IMR-90 (cell line): ENCODE measurements around the gene GNMT. TPM values are rescaled to one million over a fixed set of nuclear protein-coding genes. Genes with fewer than 3 reads are reported as not detected.

Source experiments
- ATAC-seq: fragments of 200-7000 bp; cut with Tn5 transposase; 2 replicates; pipeline ENCODE4 v1.9.1; 2020; ENCODE audit warnings: low read depth, mild to moderate bottlenecking, moderate library complexity
- BruUV-seq: library from RNA; stranded (reverse); fragments of 400-500 nt; replicated peaks from 2 replicates; lab custom pipeline; 2021; lab: Mats Ljungman, UMichigan
- CTCF ChIA-PET: fragments of 300-600 bp; formaldehyde crosslinking; extraction: SDS; loops from one replicate; lab custom pipeline; 2021; ENCODE audit warnings: antibody characterized with exemption; lab: Yijun Ruan, JAX
- POLR2A ChIA-PET: fragments of 300-600 bp; sonication (Branson Sonifier 250); formaldehyde crosslinking; loops from one replicate; lab custom pipeline; 2022; ENCODE audit warnings: antibody characterized with exemption; ENCODE audit not compliant: unreplicated experiment; lab: Charles Lee
- DNase-seq: peaks from one replicate; pipeline ENCODE4 v3.0.0; 2013
- H2AFZ ChIP-seq: replicated peaks from 2 replicates; pipeline ENCODE3; 2013; ENCODE audit warnings: low read length, mild to moderate bottlenecking; ENCODE audit not compliant: poor library complexity
- H2AK5ac ChIP-seq: 2 replicates; pipeline ENCODE4 v1.6.1; 2013; ENCODE audit warnings: low read depth, low read length, inconsistent platforms
- H2AK9ac ChIP-seq: replicated peaks from 2 replicates; pipeline ENCODE3; 2013; ENCODE audit warnings: mild to moderate bottlenecking, low read depth, low read length, moderate library complexity; ENCODE audit not compliant: poor library complexity
- H2BK120ac ChIP-seq: 2 replicates; pipeline ENCODE4 v1.6.1; 2013; ENCODE audit warnings: low read depth, low read length, inconsistent platforms
- H2BK15ac ChIP-seq: 3 replicates; pipeline ENCODE4 v1.6.1; 2013; ENCODE audit warnings: low read depth, low read length, inconsistent platforms
- H2BK20ac ChIP-seq: 2 replicates; pipeline ENCODE4 v1.6.1; 2013; ENCODE audit warnings: low read depth, mild to moderate bottlenecking, inconsistent platforms, low read length, moderate library complexity
- H2BK5ac ChIP-seq: 2 replicates; pipeline ENCODE4 v1.6.1; 2013; ENCODE audit warnings: mild to moderate bottlenecking, low read depth, low read length, inconsistent platforms; ENCODE audit not compliant: poor library complexity, severe bottlenecking
- H3K14ac ChIP-seq: replicated peaks from 2 replicates; pipeline ENCODE4 v1.6.1; 2013; ENCODE audit warnings: low read depth, low read length, inconsistent platforms
- H3K18ac ChIP-seq: 2 replicates; pipeline ENCODE4 v1.6.1; 2013; ENCODE audit warnings: low read depth, low read length, control low read depth
- H3K23ac ChIP-seq: 2 replicates; pipeline ENCODE4 v1.6.1; 2013; ENCODE audit warnings: low read depth, low read length, inconsistent platforms
- H3K27ac ChIP-seq: 2 replicates; pipeline ENCODE4 v1.5.1; 2013; ENCODE audit warnings: mild to moderate bottlenecking, control low read depth, low read length; ENCODE audit not compliant: insufficient read depth
- H3K27me3 ChIP-seq: 2 replicates; pipeline ENCODE4 v1.6.1; 2013; ENCODE audit warnings: low read length; ENCODE audit not compliant: control insufficient read depth, insufficient read depth
- H3K36me3 ChIP-seq: 2 replicates; pipeline ENCODE4 v1.6.1; 2013; ENCODE audit warnings: low read length, mixed read lengths; ENCODE audit not compliant: control insufficient read depth, insufficient read depth
- H3K4ac ChIP-seq: 2 replicates; pipeline ENCODE4 v1.6.1; 2013; ENCODE audit warnings: low read depth, low read length, inconsistent platforms
- H3K4me1 ChIP-seq: 2 replicates; pipeline ENCODE4 v1.6.1; 2013; ENCODE audit warnings: low read length, mixed read lengths; ENCODE audit not compliant: control insufficient read depth, insufficient read depth
- H3K4me2 ChIP-seq: 2 replicates; pipeline ENCODE4 v1.6.1; 2013; ENCODE audit warnings: low read depth, mild to moderate bottlenecking, control low read depth, low read length, moderate library complexity
- H3K4me3 ChIP-seq: 2 replicates; pipeline ENCODE4 v1.5.1; 2013; ENCODE audit warnings: low read depth, mild to moderate bottlenecking, control low read depth, low read length, moderate library complexity; ENCODE audit not compliant: insufficient read depth
- H3K56ac ChIP-seq: 2 replicates; pipeline ENCODE4 v1.6.1; 2013; ENCODE audit warnings: low read length, inconsistent platforms; ENCODE audit not compliant: insufficient read depth; ENCODE audit errors: extremely low read depth
- H3K79me1 ChIP-seq, 2 experiments: 2 replicates each; pipeline ENCODE4 v1.6.1; 2013; ENCODE audit warnings: low read length in 2 of 2, inconsistent platforms in 1 of 2, low read depth in 1 of 2
- H3K9ac ChIP-seq: 2 replicates; pipeline ENCODE4 v1.6.1; 2013; ENCODE audit warnings: low read depth, low read length, control low read depth
- H3K9me1 ChIP-seq: 2 replicates; pipeline ENCODE4 v1.6.1; 2013; ENCODE audit warnings: low read length, inconsistent platforms; ENCODE audit not compliant: insufficient read depth
- H3K9me3 ChIP-seq: 2 replicates; pipeline ENCODE4 v1.6.1; 2013; ENCODE audit warnings: low read length; ENCODE audit not compliant: control insufficient read depth, insufficient read depth
- H4K20me1 ChIP-seq: 2 replicates; pipeline ENCODE4 v1.6.1; 2013; ENCODE audit warnings: low read length, inconsistent platforms; ENCODE audit not compliant: insufficient read depth
- H4K5ac ChIP-seq: 2 replicates; pipeline ENCODE4 v1.6.1; 2013; ENCODE audit warnings: mild to moderate bottlenecking, low read depth, low read length, control low read depth
- H4K8ac ChIP-seq, 2 experiments: 2 replicates each; pipeline ENCODE4 v1.6.1; 2013; ENCODE audit warnings: low read depth in 2 of 2, low read length in 2 of 2, control low read depth in 1 of 2, inconsistent platforms in 1 of 2
- H4K91ac ChIP-seq: 2 replicates; pipeline ENCODE4 v1.6.1; 2013; ENCODE audit warnings: low read depth, low read length, inconsistent platforms; ENCODE audit not compliant: insufficient read depth
- BHLHE40 ChIP-seq: fragments of 150-350 bp; IDR thresholded peaks from 2 replicates; pipeline ENCODE4 v1.6.1; 2016; ENCODE audit warnings: mild to moderate bottlenecking, low read depth, low read length
- CEBPB ChIP-seq: IDR thresholded peaks from 2 replicates; pipeline ENCODE4 v1.6.1; 2012; ENCODE audit warnings: low read depth, low read length, improper control_type of control experiment
- CHD1 ChIP-seq: IDR thresholded peaks from 2 replicates; pipeline ENCODE4 v1.6.1; 2012; ENCODE audit warnings: low read depth, low read length, improper control_type of control experiment
- CTCF ChIP-seq: conservative IDR thresholded peaks from 2 replicates; pipeline ENCODE4 v1.5.1; 2012; ENCODE audit warnings: mild to moderate bottlenecking, low read depth, low read length, improper control_type of control experiment
- FOS ChIP-seq: fragments of 150-350 bp; IDR thresholded peaks from 2 replicates; pipeline ENCODE4 v1.6.1; 2016; ENCODE audit warnings: low read depth, low read length
- MAFK ChIP-seq: IDR thresholded peaks from 2 replicates; pipeline ENCODE4 v1.6.1; 2012; ENCODE audit warnings: low read depth, low read length, improper control_type of control experiment
- MAZ ChIP-seq: IDR thresholded peaks from 2 replicates; pipeline ENCODE4 v1.6.1; 2012; ENCODE audit warnings: low read depth, mild to moderate bottlenecking, low read length, improper control_type of control experiment, moderate library complexity, borderline replicate concordance
- MXI1 ChIP-seq: IDR thresholded peaks from 2 replicates; pipeline ENCODE4 v1.6.1; 2012; ENCODE audit warnings: low read depth, mild to moderate bottlenecking, low read length, moderate library complexity, borderline replicate concordance
- NFE2L2 ChIP-seq: fragments of 150-350 bp; IDR thresholded peaks from 2 replicates; pipeline ENCODE4 v1.6.1; 2016; ENCODE audit warnings: low read depth, mild to moderate bottlenecking, low read length
- POLR2A ChIP-seq: IDR thresholded peaks from 2 replicates; pipeline ENCODE4 v1.6.1; 2012; ENCODE audit warnings: mild to moderate bottlenecking, low read depth, low read length
- RAD21 ChIP-seq: IDR thresholded peaks from 2 replicates; pipeline ENCODE4 v1.6.1; 2012; ENCODE audit warnings: low read length, improper control_type of control experiment
- RCOR1 ChIP-seq: IDR thresholded peaks from 2 replicates; pipeline ENCODE4 v1.6.1; 2012; ENCODE audit warnings: mild to moderate bottlenecking, low read length, improper control_type of control experiment; ENCODE audit not compliant: insufficient replicate concordance
- RFX5 ChIP-seq: IDR thresholded peaks from 2 replicates; pipeline ENCODE4 v1.8.0; 2012; ENCODE audit warnings: low read depth, mild to moderate bottlenecking, low read length, moderate library complexity
- SMC3 ChIP-seq: fragments of 150-350 bp; IDR thresholded peaks from 2 replicates; pipeline ENCODE4 v1.6.1; 2016; ENCODE audit warnings: low read depth, mild to moderate bottlenecking, antibody characterized with exemption, low read length, moderate library complexity
- WGBS, 2 experiments: methylation state at CpG; one replicate each; pipeline versions ENCODE4 v1.1.5 to v1.1.7; 2013; ENCODE audit warnings: missing lambda C conversion rate in 2 of 2; ENCODE audit not compliant: insufficient read length in 1 of 2; ENCODE audit errors: extremely low coverage in 2 of 2; 5-methylcytosine and 5-hydroxymethylcytosine counted together
- dilution Hi-C: fragments of 300-500 bp; cut with HindIII; formaldehyde crosslinking; loops from one replicate; pipeline ENCODE4 v1.14.3; 2018; ENCODE audit warnings: low sequenced_read_pairs; ENCODE audit not compliant: unreplicated experiment
- in situ Hi-C: fragments of 300-500 bp; cut with MboI; formaldehyde crosslinking; loops from 3 replicates; pipeline ENCODE4 v1.14.3; 2019; ENCODE audit warnings: low sequenced_read_pairs, inconsistent platforms, mixed read lengths
- intact Hi-C: fragments of 100-400 bp; cut with micrococcal nuclease; formaldehyde crosslinking; loops from 2 replicates; pipeline ENCODE4 v1.10.0; 2022
- polyA plus RNA-seq, 3 experiments: library from polyadenylated mRNA; depleted of rRNA; stranded (reverse); fragments of >200 nt; gene quantifications; 2 replicates each; pipeline ENCODE4 v1.2.3, GENCODE V29; 2012; ENCODE audit warnings: low replicate concordance in 1 of 3
- total RNA-seq: library from RNA; depleted of rRNA; stranded (reverse); fragments of >200 nt; gene quantifications from 2 replicates; pipeline ENCODE4 v1.2.3, GENCODE V29; 2012
- TF ChIP-seq, protein P1 (sequence below): fragments of 150-350 bp; IDR thresholded peaks from 2 replicates; pipeline ENCODE4 v1.6.1; 2016; ENCODE audit warnings: low read depth, mild to moderate bottlenecking, low read length, moderate library complexity, borderline replicate concordance
- TF ChIP-seq, protein P2 (sequence below): fragments of 150-350 bp; IDR thresholded peaks from 2 replicates; pipeline ENCODE4 v1.6.1; 2017; ENCODE audit warnings: mild to moderate bottlenecking, antibody characterized with exemption, low read length, low read depth

Gene GNMT
- total and polyA plus RNA-seq, 2 of the 4 experiments (the other 2 are of a cell fraction), result 0.36 TPM; not detected in 1

- H3K27ac ChIP-seq, result no peak overlapping the region
- no peak overlapping the region for H2AK9ac ChIP-seq
- no TSS peak for BruUV-seq
- H4K5ac ChIP-seq, result no peak overlapping the region
- dilution Hi-C loops, result no loop called here
- no peaks in the 10 kb centered on the region for H4K20me1 ChIP-seq
- ChIA-PET CTCF (no interaction called here), POLR2A (no interaction called here)
- no peak overlapping the region for H3K56ac ChIP-seq
- TF ChIP-seq BHLHE40, result no peak
- TF ChIP-seq MAZ, result no peak
- TF ChIP-seq CEBPB, result no peak
- no peak for TF ChIP-seq NFE2L2
- TF ChIP-seq MAFK, result no peak
- TF ChIP-seq CTCF, result no peak
- TF ChIP-seq RAD21, result no peak
- TF ChIP-seq FOS, result no peak
- TF ChIP-seq MXI1, result no peak
- no peak for TF ChIP-seq POLR2A
- TF ChIP-seq, protein P1, sequence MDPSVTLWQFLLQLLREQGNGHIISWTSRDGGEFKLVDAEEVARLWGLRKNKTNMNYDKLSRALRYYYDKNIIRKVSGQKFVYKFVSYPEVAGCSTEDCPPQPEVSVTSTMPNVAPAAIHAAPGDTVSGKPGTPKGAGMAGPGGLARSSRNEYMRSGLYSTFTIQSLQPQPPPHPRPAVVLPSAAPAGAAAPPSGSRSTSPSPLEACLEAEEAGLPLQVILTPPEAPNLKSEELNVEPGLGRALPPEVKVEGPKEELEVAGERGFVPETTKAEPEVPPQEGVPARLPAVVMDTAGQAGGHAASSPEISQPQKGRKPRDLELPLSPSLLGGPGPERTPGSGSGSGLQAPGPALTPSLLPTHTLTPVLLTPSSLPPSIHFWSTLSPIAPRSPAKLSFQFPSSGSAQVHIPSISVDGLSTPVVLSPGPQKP, result no peak
- TF ChIP-seq RCOR1, result no peak
- no peak for TF ChIP-seq RFX5
- no peak for TF ChIP-seq SMC3
- TF ChIP-seq CHD1, result no peak
- TF ChIP-seq, protein P2, sequence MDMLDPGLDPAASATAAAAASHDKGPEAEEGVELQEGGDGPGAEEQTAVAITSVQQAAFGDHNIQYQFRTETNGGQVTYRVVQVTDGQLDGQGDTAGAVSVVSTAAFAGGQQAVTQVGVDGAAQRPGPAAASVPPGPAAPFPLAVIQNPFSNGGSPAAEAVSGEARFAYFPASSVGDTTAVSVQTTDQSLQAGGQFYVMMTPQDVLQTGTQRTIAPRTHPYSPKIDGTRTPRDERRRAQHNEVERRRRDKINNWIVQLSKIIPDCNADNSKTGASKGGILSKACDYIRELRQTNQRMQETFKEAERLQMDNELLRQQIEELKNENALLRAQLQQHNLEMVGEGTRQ, result no peak
- H2BK5ac ChIP-seq, result no peak overlapping the region
- H3K4me1 ChIP-seq, result no peaks in the 10 kb centered on the region
- H2AFZ ChIP-seq, result no peak overlapping the region
- in situ Hi-C loops, result no loop called here
- no peak overlapping the region for H2AK5ac ChIP-seq
- no peak overlapping the region for H3K4ac ChIP-seq
- intact Hi-C loops, result no loop called here
- H3K4me3 ChIP-seq, result no peak overlapping the region
- H3K27me3 ChIP-seq, result no peaks in the 10 kb centered on the region
- H3K9me1 ChIP-seq, result no peaks in the 10 kb centered on the region
- no peaks in the 10 kb centered on the region for H3K36me3 ChIP-seq
- 100% methylated on average over 1 of the region's 4 CpGs; no CpG with 5 or more reads in 1 of the 2 experiments for WGBS, 2 experiments
- H3K4me2 ChIP-seq, result no peak overlapping the region
- no peak overlapping the region for H4K8ac ChIP-seq
- H2BK20ac ChIP-seq, result no peak overlapping the region
- no peak overlapping the region for H3K18ac ChIP-seq
- DNase-seq (no peak), ATAC-seq (no peak)
- no peak overlapping the region for H4K91ac ChIP-seq
- no peak overlapping the region for H2BK15ac ChIP-seq
- no peak overlapping the region for H3K14ac ChIP-seq
- H2BK120ac ChIP-seq, result no peak overlapping the region
- no peak overlapping the region for H3K9ac ChIP-seq
- no peaks in the 10 kb centered on the region for H3K79me1 ChIP-seq
- no peak overlapping the region for H3K23ac ChIP-seq
- no peaks in the 10 kb centered on the region for H3K9me3 ChIP-seq
These were observed 8.2 kb upstream of the GNMT start for GRCh38 chr6:42952389-42952788.
